ENCODE measurements around the gene ILDR2.
A peak's percentile ranks its signal among the peaks of the same experiment; 100 is the strongest.

ILDR2 gene

DNA sequence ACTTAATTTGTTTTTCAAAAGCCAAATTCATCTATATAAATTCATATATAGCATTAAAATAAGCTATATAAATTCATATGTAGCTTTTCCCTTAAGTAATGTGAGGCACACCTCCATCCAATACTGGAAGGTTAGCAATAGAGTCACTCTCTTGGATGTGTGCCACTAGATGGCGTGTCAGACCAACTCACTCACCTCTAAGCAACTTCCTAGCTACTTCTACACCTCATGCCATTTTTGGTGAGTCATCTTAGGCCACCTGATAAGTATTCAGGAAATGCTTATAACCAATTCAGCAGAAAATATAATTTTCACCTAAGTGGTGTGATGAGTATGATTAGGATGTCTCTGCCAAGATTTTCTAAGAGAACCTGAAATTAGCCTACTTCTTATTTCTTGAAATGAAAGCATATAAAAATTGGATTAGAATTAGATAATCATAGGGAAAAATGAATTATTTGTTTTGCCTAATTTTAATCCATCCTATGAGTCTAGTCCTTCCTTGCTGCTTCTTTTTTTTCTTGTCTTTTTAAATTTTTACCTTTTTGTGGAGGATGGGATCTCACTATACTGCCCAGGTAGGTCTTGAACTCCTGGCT, 64.8 kb downstream of the ILDR2 start:
- peak; percentile 77 for DNase-seq (ENCODE audit: low spot score)
- TF ChIP-seq, protein P1, sequence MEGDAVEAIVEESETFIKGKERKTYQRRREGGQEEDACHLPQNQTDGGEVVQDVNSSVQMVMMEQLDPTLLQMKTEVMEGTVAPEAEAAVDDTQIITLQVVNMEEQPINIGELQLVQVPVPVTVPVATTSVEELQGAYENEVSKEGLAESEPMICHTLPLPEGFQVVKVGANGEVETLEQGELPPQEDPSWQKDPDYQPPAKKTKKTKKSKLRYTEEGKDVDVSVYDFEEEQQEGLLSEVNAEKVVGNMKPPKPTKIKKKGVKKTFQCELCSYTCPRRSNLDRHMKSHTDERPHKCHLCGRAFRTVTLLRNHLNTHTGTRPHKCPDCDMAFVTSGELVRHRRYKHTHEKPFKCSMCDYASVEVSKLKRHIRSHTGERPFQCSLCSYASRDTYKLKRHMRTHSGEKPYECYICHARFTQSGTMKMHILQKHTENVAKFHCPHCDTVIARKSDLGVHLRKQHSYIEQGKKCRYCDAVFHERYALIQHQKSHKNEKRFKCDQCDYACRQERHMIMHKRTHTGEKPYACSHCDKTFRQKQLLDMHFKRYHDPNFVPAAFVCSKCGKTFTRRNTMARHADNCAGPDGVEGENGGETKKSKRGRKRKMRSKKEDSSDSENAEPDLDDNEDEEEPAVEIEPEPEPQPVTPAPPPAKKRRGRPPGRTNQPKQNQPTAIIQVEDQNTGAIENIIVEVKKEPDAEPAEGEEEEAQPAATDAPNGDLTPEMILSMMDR (IDR thresholded peaks at IDR 0.05; ENCODE audit: borderline replicate concordance, control extremely low read depth, extremely low read depth, insufficient read depth, missing control alignments): peak; percentile 75
- in situ Hi-C loops (cut with MboI; ENCODE audit: low sequenced_read_pairs, unreplicated experiment): loop anchor here (5.0 to 25.0 kb wide), 3 partner anchors 147 to 627 kb away; no protein-coding TSS in a partner anchor

DNA sequence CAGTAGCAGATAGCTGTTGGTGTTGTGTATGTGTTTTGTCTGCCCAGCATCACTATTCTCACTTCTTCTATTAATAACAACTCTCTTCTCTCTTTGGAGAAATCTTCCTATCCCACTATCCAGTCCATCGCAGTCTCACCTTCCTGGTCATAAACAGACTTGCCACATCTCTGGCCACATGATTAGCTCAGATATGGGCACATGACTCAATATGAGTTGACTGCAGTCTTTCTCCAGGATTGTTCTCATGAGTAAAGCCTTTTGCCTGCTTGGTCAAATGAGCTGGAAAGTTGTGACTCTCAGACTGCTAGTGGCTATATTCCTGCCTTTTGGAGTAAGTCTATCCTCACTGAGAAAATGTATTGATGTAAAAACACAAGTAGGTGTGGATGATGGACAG, 66.4 kb downstream of the ILDR2 start:
- TF ChIP-seq, protein P1 (IDR thresholded peaks at IDR 0.05; ENCODE audit: borderline replicate concordance, control extremely low read depth, extremely low read depth, insufficient read depth, missing control alignments): no peak
- no peak for DNase-seq (ENCODE audit: low spot score)
- in situ Hi-C loops (cut with MboI; ENCODE audit: low sequenced_read_pairs, unreplicated experiment): loop anchor here (25.0 kb wide), 2 partner anchors 528 to 628 kb away; no protein-coding TSS in a partner anchor

DNA sequence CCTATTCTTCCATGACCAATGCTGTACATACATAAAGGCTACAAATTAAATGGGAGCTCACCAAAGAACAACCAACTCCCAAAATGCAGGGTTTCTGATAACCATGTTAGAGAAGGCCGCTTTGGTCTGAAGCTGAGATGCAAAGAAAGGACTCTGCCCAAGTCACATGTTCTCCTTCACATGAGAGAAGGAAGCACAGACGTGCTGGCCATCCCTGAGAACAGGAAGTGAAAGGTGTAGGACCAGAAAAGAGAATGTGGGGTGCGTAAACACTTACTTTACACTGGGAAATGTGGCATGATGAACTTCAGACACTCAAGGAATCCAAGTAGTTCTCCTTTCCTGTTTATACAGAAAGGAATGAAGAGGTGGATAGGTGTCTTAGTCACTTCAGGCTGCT, 67.6 kb downstream of the ILDR2 start:
- TF ChIP-seq, protein P1 (IDR thresholded peaks at IDR 0.05; ENCODE audit: borderline replicate concordance, control extremely low read depth, extremely low read depth, insufficient read depth, missing control alignments): no peak
- in situ Hi-C loops (cut with MboI; ENCODE audit: low sequenced_read_pairs, unreplicated experiment): loop anchor here (25.0 kb wide), 2 partner anchors 530 to 630 kb away; no protein-coding TSS in a partner anchor

DNA sequence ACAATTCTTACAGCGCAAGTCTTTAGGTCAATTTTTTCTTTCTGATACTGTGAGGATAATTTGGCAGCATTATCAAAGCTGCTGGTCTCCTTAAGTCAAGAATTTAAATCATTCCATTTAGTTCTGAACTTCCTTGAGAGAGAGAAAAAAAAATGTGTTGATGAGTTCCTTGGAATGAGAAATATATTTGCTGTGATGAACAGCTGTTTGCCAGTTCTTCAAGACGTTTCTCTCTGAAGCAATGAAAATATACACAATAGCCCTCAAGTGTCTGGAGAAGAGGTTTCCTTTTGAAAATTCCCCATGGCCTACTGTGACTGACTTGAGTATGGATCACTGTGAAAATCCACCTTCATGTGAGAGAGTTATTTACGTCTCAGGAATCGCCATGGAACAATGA, 68.3 kb downstream of the ILDR2 start:
- TF ChIP-seq, protein P1 (IDR thresholded peaks at IDR 0.05; ENCODE audit: borderline replicate concordance, control extremely low read depth, extremely low read depth, insufficient read depth, missing control alignments): no peak
- in situ Hi-C loops (cut with MboI; ENCODE audit: low sequenced_read_pairs, unreplicated experiment): loop anchor here (25.0 kb wide), 2 partner anchors 530 to 630 kb away; no protein-coding TSS in a partner anchor
- DNase-seq (ENCODE audit: low spot score): no peak

More for the DNA sequence above, 67.6 kb downstream of the ILDR2 start:
- no peak for DNase-seq (ENCODE audit: low spot score)

DNA sequence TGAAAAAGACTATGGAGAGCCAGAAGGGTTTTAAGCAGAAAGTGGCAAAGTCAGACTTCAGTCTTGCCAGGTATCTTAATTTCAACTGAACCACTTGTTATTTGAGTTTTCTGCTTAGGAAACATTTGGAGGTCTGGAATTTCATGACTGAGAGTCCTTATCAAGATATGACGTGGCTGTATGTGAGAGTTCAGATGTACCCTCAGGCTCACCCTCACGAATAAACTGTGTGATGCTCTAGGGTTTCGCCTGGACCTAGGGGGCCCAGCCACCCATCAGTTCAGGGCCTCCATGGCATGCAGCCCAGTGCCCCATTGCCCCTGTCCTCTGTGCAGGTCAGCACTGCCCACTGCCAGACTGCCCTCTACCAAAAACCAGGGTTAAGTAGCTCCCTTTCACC, 68.7 kb downstream of the ILDR2 start:
- DNase-seq (ENCODE audit: low spot score): no peak
- in situ Hi-C loops (cut with MboI; ENCODE audit: low sequenced_read_pairs, unreplicated experiment): loop anchor here (25.0 kb wide), 2 partner anchors 531 to 631 kb away; no protein-coding TSS in a partner anchor
- TF ChIP-seq, protein P1 (IDR thresholded peaks at IDR 0.05; ENCODE audit: borderline replicate concordance, control extremely low read depth, extremely low read depth, insufficient read depth, missing control alignments): no peak

DNA sequence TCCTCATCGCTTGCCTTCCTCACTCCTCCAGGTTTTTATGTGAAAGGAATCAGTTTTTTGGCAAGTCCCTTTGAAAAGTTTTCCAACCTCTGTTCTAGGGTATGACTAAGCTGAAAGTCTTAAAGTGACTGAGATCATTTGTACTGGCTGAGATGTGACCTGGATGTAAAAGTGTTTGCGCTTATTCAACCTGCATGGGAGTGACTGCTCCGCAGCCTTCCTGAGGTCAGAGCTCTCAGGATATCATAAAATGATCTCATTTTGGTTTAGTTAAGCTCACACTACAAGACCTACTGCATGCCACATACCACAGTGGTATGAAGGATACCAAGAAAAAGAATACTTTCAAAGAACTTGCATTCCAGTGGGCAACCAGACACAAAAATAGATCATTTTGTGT, 69.4 kb downstream of the ILDR2 start:
- TF ChIP-seq, protein P1 (IDR thresholded peaks at IDR 0.05; ENCODE audit: borderline replicate concordance, control extremely low read depth, extremely low read depth, insufficient read depth, missing control alignments): no peak
- DNase-seq (ENCODE audit: low spot score): no peak
- in situ Hi-C loops (cut with MboI; ENCODE audit: low sequenced_read_pairs, unreplicated experiment): loop anchor here (25.0 kb wide), 2 partner anchors 531 to 631 kb away; no protein-coding TSS in a partner anchor
